A549 (cell line): ENCODE measurements around the gene DPM1.

ENCODE experiments used
- CBX8 ChIP-seq: fragments of 200-600 bp; sonication (generic); IDR thresholded peaks from 2 replicates; pipeline ENCODE4 v1.6.1; 2016
- CEBPB ChIP-seq, 2 experiments: fragments of >200 bp in 1 of 2; sonication (Bioruptor Twin) in 1 of 2; formaldehyde crosslinking in 1 of 2; IDR thresholded peaks; 2 replicates each; pipeline ENCODE4 v1.6.1; 2012 to 2016
- KDM1A ChIP-seq: fragments of 200-600 bp; sonication (generic); IDR thresholded peaks from 2 replicates; pipeline ENCODE4 v1.6.1; 2016; ENCODE audit warnings: low read depth, mild to moderate bottlenecking
- MAZ ChIP-seq: fragments of 150-350 bp; IDR thresholded peaks from 2 replicates; pipeline ENCODE4 v1.6.1; 2014; ENCODE audit warnings: antibody characterized with exemption, low read depth, low read length, borderline replicate concordance
- NPAS2 ChIP-seq: fragments of 250-450 bp; sonication (Bioruptor Pico); IDR thresholded peaks from 2 replicates; pipeline ENCODE4 v1.8.0; 2022; ENCODE audit warnings: mild to moderate bottlenecking, moderate library complexity, borderline replicate concordance
- POLR2A ChIP-seq: IDR thresholded peaks from 2 replicates; pipeline ENCODE4 v1.6.1; 2012; ENCODE audit warnings: mild to moderate bottlenecking, low read length
- SMC3 ChIP-seq: fragments of >200 bp; sonication (Bioruptor Twin); formaldehyde crosslinking; IDR thresholded peaks from 3 replicates; pipeline ENCODE4 v1.6.1; 2018; ENCODE audit warnings: inconsistent platforms
- TF ChIP-seq, protein P1 (sequence below): IDR thresholded peaks from 2 replicates; pipeline ENCODE4 v1.6.1; 2012
- TF ChIP-seq, protein P2 (sequence below): fragments of >200 bp; sonication (Bioruptor Twin); formaldehyde crosslinking; IDR thresholded peaks from 3 replicates; pipeline ENCODE4 v1.5.1; 2016
- TF ChIP-seq, protein P3 (sequence below): fragments of 200-600 bp; sonication (generic); IDR thresholded peaks from 2 replicates; pipeline ENCODE4 v1.6.1; 2016; ENCODE audit warnings: antibody characterized with exemption, mild to moderate bottlenecking, moderate library complexity

DNA sequence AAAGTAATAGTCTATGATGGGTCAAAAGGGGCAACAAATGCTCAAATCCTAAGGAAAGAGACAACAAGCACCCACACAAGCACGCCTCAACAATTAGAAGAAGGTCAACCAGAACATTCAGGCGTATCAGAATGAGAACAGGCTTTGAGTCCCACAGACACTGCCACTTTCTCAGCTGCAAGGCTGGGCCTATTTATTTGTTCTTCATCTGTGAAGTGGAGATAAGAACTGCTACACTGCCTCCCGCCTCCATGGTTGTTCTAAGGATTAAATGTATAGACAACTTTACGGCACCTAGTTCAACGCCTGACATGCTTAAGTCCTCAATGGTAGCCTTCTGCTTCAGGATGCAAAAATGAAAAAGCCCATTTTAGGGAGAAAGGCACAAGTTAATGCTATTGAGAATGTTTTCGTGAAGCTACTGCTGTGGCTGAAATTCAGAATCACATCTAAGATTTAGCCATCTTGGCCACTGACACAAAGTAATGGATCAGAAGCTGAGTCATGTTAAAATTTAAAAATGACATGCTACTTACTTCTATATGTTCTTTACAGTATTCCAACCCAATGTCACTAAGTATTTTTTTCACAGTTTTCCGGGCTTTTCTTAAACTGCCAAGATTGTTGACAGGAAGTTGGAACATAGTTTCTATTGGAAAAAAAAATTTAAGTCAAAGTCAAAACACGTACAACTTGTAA lies 54.8 kb downstream of the DPM1 start:
- TF ChIP-seq CEBPB (IDR thresholded peaks at IDR 0.05) (no peak), KDM1A (no peak), NPAS2 (CRISPR knock-in tag) (no peak), SMC3 (no peak), CBX8 (no peak), MAZ (no peak), POLR2A (no peak)
- TF ChIP-seq, protein P1, sequence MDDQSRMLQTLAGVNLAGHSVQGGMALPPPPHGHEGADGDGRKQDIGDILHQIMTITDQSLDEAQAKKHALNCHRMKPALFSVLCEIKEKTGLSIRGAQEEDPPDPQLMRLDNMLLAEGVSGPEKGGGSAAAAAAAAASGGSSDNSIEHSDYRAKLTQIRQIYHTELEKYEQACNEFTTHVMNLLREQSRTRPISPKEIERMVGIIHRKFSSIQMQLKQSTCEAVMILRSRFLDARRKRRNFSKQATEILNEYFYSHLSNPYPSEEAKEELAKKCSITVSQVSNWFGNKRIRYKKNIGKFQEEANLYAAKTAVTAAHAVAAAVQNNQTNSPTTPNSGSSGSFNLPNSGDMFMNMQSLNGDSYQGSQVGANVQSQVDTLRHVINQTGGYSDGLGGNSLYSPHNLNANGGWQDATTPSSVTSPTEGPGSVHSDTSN, result no peak
- TF ChIP-seq, protein P2, sequence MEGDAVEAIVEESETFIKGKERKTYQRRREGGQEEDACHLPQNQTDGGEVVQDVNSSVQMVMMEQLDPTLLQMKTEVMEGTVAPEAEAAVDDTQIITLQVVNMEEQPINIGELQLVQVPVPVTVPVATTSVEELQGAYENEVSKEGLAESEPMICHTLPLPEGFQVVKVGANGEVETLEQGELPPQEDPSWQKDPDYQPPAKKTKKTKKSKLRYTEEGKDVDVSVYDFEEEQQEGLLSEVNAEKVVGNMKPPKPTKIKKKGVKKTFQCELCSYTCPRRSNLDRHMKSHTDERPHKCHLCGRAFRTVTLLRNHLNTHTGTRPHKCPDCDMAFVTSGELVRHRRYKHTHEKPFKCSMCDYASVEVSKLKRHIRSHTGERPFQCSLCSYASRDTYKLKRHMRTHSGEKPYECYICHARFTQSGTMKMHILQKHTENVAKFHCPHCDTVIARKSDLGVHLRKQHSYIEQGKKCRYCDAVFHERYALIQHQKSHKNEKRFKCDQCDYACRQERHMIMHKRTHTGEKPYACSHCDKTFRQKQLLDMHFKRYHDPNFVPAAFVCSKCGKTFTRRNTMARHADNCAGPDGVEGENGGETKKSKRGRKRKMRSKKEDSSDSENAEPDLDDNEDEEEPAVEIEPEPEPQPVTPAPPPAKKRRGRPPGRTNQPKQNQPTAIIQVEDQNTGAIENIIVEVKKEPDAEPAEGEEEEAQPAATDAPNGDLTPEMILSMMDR, result no peak
- TF ChIP-seq, protein P3, sequence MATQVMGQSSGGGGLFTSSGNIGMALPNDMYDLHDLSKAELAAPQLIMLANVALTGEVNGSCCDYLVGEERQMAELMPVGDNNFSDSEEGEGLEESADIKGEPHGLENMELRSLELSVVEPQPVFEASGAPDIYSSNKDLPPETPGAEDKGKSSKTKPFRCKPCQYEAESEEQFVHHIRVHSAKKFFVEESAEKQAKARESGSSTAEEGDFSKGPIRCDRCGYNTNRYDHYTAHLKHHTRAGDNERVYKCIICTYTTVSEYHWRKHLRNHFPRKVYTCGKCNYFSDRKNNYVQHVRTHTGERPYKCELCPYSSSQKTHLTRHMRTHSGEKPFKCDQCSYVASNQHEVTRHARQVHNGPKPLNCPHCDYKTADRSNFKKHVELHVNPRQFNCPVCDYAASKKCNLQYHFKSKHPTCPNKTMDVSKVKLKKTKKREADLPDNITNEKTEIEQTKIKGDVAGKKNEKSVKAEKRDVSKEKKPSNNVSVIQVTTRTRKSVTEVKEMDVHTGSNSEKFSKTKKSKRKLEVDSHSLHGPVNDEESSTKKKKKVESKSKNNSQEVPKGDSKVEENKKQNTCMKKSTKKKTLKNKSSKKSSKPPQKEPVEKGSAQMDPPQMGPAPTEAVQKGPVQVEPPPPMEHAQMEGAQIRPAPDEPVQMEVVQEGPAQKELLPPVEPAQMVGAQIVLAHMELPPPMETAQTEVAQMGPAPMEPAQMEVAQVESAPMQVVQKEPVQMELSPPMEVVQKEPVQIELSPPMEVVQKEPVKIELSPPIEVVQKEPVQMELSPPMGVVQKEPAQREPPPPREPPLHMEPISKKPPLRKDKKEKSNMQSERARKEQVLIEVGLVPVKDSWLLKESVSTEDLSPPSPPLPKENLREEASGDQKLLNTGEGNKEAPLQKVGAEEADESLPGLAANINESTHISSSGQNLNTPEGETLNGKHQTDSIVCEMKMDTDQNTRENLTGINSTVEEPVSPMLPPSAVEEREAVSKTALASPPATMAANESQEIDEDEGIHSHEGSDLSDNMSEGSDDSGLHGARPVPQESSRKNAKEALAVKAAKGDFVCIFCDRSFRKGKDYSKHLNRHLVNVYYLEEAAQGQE, result no peak
